ENCODE results near the gene PPM1H.

- TF ChIP-seq POLR2A (IDR thresholded peaks at IDR 0.05; ENCODE audit: low read length) (no peak), GATA1 (IDR thresholded peaks at IDR 0.05; ENCODE audit: low read depth, low read length) (no peak)
Measured at GRCh38 chr12:62808166-62808879, 126.6 kb downstream of the PPM1H start.
